HepG2 (cell line): ENCODE measurements around the gene SEMA5B. TPM values are rescaled to one million over a fixed set of nuclear protein-coding genes. Genes with fewer than 3 reads are reported as not detected.

ENCODE experiments used
- ATAC-seq: fragments of 200-7000 bp; cut with Tn5 transposase; 3 replicates; pipeline ENCODE4 v1.9.1; 2020; ENCODE audit warnings: mild to moderate bottlenecking, moderate library complexity
- BruUV-seq: library from RNA; stranded (reverse); fragments of 400-500 nt; replicated peaks from 2 replicates; lab custom pipeline; 2021; lab: Mats Ljungman, UMichigan
- CTCF ChIA-PET: fragments of 300-600 bp; formaldehyde crosslinking; extraction: SDS; loops from one replicate; lab custom pipeline; 2021; ENCODE audit warnings: low total read pairs, inconsistent platforms, low intra/inter-chr PET ratio; lab: Yijun Ruan, JAX
- POLR2A ChIA-PET: fragments of 350-600 bp; sonication (Branson Sonifier 250); formaldehyde crosslinking; loops from one replicate; lab custom pipeline; 2020; ENCODE audit warnings: antibody characterized with exemption, inconsistent platforms; lab: Yijun Ruan, JAX
- DNase-seq: peaks from one replicate; pipeline ENCODE4 v3.0.0-alpha.2; 2015; ENCODE audit warnings: low spot score
- FAIRE-seq: peaks from 3 replicates; lab custom pipeline; 2011; peaks lifted over from hg19 to GRCh38; lab: Jason Lieb, UNC
- H2AFZ ChIP-seq: one replicate; pipeline ENCODE4 v1.6.1; 2011; ENCODE audit warnings: low read length, inconsistent platforms
- H3K27ac ChIP-seq: fragments of 300-600 bp; 3 replicates; pipeline ENCODE4 v1.8.0; 2011; ENCODE audit warnings: mixed run types, mild to moderate bottlenecking, mixed read lengths, low read length, inconsistent platforms; ENCODE audit not compliant: insufficient read depth; ENCODE audit errors: extremely low read length
- H3K27me3 ChIP-seq, 2 experiments: fragments of 200-600 bp in 1 of 2; 2 replicates in 1 of 2; 3 replicates in 1 of 2; pipeline versions ENCODE4 v1.6.0 to v1.8.0; 2011; ENCODE audit warnings: low read length in 2 of 2, mild to moderate bottlenecking in 2 of 2, moderate library complexity in 2 of 2, inconsistent platforms in 1 of 2; ENCODE audit not compliant: insufficient read depth in 2 of 2, control insufficient read depth in 1 of 2
- H3K36me3 ChIP-seq, 2 experiments: fragments of 200-600 bp in 1 of 2; replicated peaks in 1 of 2; 2 replicates in 1 of 2; 3 replicates in 1 of 2; pipeline versions ENCODE4 v1.5.1 to v1.8.0; 2011; ENCODE audit warnings: low read length in 2 of 2, inconsistent platforms in 1 of 2; ENCODE audit not compliant: insufficient read depth in 2 of 2, control insufficient read depth in 1 of 2
- H3K4me1 ChIP-seq: 2 replicates; pipeline ENCODE4 v1.5.1; 2012; ENCODE audit warnings: low read length, inconsistent platforms; ENCODE audit not compliant: insufficient read depth
- H3K4me2 ChIP-seq: 2 replicates; pipeline ENCODE4 v1.6.0; 2011; ENCODE audit warnings: low read depth, low read length, inconsistent platforms
- H3K4me3 ChIP-seq, 3 experiments: fragments of 200-600 bp in 1 of 3; sonication (generic), shearing (Covaris generic) in 1 of 3; replicated peaks in 1 of 3; 2 replicates each; pipeline ENCODE4 v1.5.1; 2011 to 2016; ENCODE audit warnings: low read length in 3 of 3, inconsistent platforms in 2 of 3, low read depth in 2 of 3, mild to moderate bottlenecking in 2 of 3, control low read depth in 1 of 3, mixed read lengths in 1 of 3; ENCODE audit not compliant: insufficient read depth in 1 of 3
- H3K79me2 ChIP-seq: one replicate; pipeline ENCODE4 v1.6.1; 2011; ENCODE audit warnings: low read length, inconsistent platforms; ENCODE audit not compliant: insufficient read depth
- H3K9ac ChIP-seq: 2 replicates; pipeline ENCODE4 v1.6.0; 2011; ENCODE audit warnings: mild to moderate bottlenecking, low read depth, low read length, inconsistent platforms; ENCODE audit not compliant: insufficient read depth
- H3K9me3 ChIP-seq: 2 replicates; pipeline ENCODE4 v1.5.1; 2012; ENCODE audit warnings: mild to moderate bottlenecking, low read length
- H4K20me1 ChIP-seq: 2 replicates; pipeline ENCODE4 v1.6.0; 2011; ENCODE audit warnings: inconsistent platforms, mild to moderate bottlenecking, low read length, moderate library complexity; ENCODE audit not compliant: insufficient read depth
- HES4 ChIP-seq: sonication (generic); formaldehyde crosslinking; IDR thresholded peaks from 2 replicates; pipeline ENCODE4 v1.9.0; 2021; ENCODE audit warnings: mild to moderate bottlenecking, missing genetic modification reagents, borderline replicate concordance
- MAFK ChIP-seq, 2 experiments: IDR thresholded peaks in 1 of 2; conservative IDR thresholded peaks in 1 of 2; 2 replicates each; pipeline ENCODE4 v1.6.1; 2011; ENCODE audit warnings: improper control_type of control experiment in 2 of 2, low read length in 2 of 2
- NR1H2 ChIP-seq: sonication (generic); formaldehyde crosslinking; IDR thresholded peaks from 2 replicates; pipeline ENCODE4 v1.8.1; 2022; ENCODE audit warnings: low read depth, missing genetic modification reagents, borderline replicate concordance
- PTBP1 ChIP-seq: fragments of 200-400 bp; formaldehyde crosslinking; IDR thresholded peaks from 2 replicates; pipeline ENCODE4 v1.6.1; 2018; ENCODE audit warnings: low read length, low read depth; ENCODE audit not compliant: poor library complexity, severe bottlenecking
- SMARCC2 ChIP-seq: fragments of 450-650 bp; IDR thresholded peaks from 2 replicates; pipeline ENCODE4 v1.6.1; 2017; ENCODE audit warnings: antibody characterized with exemption, mild to moderate bottlenecking
- TGIF2 ChIP-seq: IDR thresholded peaks from 2 replicates; pipeline ENCODE4 v1.6.1; 2016; ENCODE audit warnings: control low read depth, missing compliant biosample characterization
- ZBTB7B ChIP-seq: sonication (generic); formaldehyde crosslinking; IDR thresholded peaks from 2 replicates; pipeline ENCODE4 v1.4.0; 2020; ENCODE audit warnings: missing genetic modification reagents
- ZMYM2 ChIP-seq: sonication (generic); formaldehyde crosslinking; IDR thresholded peaks from 2 replicates; pipeline ENCODE4 v1.8.0; 2022; ENCODE audit warnings: mild to moderate bottlenecking, missing genetic modification reagents
- ZNF292 ChIP-seq: sonication (generic); formaldehyde crosslinking; IDR thresholded peaks from 2 replicates; pipeline ENCODE4 v1.8.1; 2022; ENCODE audit warnings: mild to moderate bottlenecking, low read depth, missing genetic modification reagents, borderline replicate concordance
- ZNF557 ChIP-seq: sonication (generic); formaldehyde crosslinking; IDR thresholded peaks from 2 replicates; pipeline ENCODE4 v1.4.0; 2020; ENCODE audit warnings: missing genetic modification reagents
- ZNF644 ChIP-seq: IDR thresholded peaks from 2 replicates; pipeline ENCODE4 v1.6.1; 2016; ENCODE audit warnings: low read depth
- WGBS: methylation state at CpG from one replicate; pipeline ENCODE4 v1.1.6; 2017; ENCODE audit warnings: low lambda C conversion rate; 5-methylcytosine and 5-hydroxymethylcytosine counted together
- in situ Hi-C: cut with HindIII; loops from 2 replicates; pipeline ENCODE4 v1.10.0; 2017; ENCODE audit warnings: low pct_unique_long_range_greater_than_20kb; ENCODE audit not compliant: extremely low pct_ligation_motif_present
- intact Hi-C: fragments of 100-400 bp; cut with micrococcal nuclease; formaldehyde crosslinking; loops from one replicate; pipeline ENCODE4 v1.10.0; 2022; ENCODE audit not compliant: unreplicated experiment
- polyA plus RNA-seq, 8 experiments: library from polyadenylated mRNA; depleted of rRNA in 3 of 8; stranded (reverse) in 7 of 8; unstranded in 1 of 8; fragments of >200 nt; fragmentation: Illumina TruSeq in 4 of 8; extraction: Trizol in 4 of 8; gene quantifications; 2 replicates each; pipeline versions ENCODE4 v1.2.1 to v1.2.3, GENCODE V29; 2011 to 2016; ENCODE audit warnings: low read depth in 4 of 8, missing spikeins in 1 of 8, mixed read lengths in 1 of 8; ENCODE audit not compliant: insufficient read depth in 1 of 8
- total RNA-seq, 5 experiments: library from RNA; depleted of rRNA; stranded (reverse); fragments of >200 nt; fragmentation: Illumina TruSeq; extraction: Trizol; gene quantifications; 2 replicates each; pipeline ENCODE4 v1.2.3, GENCODE V29; 2016; ENCODE audit warnings: low read depth in 1 of 5
- TF ChIP-seq, protein P1 (sequence below): sonication (generic); formaldehyde crosslinking; IDR thresholded peaks from 2 replicates; pipeline ENCODE4 v1.8.0; 2022; ENCODE audit warnings: missing genetic modification reagents, mild to moderate bottlenecking, moderate library complexity, borderline replicate concordance
- TF ChIP-seq, protein P2 (sequence below): sonication (generic); formaldehyde crosslinking; conservative IDR thresholded peaks from 2 replicates; pipeline ENCODE4 v1.4.0; 2020; ENCODE audit warnings: mild to moderate bottlenecking, missing genetic modification reagents, moderate library complexity
- TF ChIP-seq, protein P3 (sequence below): sonication (generic); formaldehyde crosslinking; IDR thresholded peaks from 2 replicates; pipeline ENCODE4 v1.5.1; 2020; ENCODE audit warnings: missing genetic modification reagents, mild to moderate bottlenecking, borderline replicate concordance

Gene SEMA5B
- total and polyA plus RNA-seq, 2 of the 13 experiments (the other 11 are each of a cell fraction or from before 2014, with no cell fraction given), result not detected

- under 1% methylated on average over 23 of the region's 72 CpGs for WGBS
- ChIA-PET CTCF (no interaction called here), POLR2A (interaction anchor here (1.5 to 3.0 kb wide), 3 partner anchors 18 to 135 kb away, joined by 6 to 19 read pairs (median 10); partner anchors contain the start of gene SEC22A)
- peaks cover 32% of the 10 kb centered on the region for H3K4me1 ChIP-seq
- peaks cover 0 to 11% of the 10 kb centered on the region in 2 experiments; a peak in 1 of 5 replicates for H3K27me3 ChIP-seq
- H4K20me1 ChIP-seq, result peaks cover 30% of the 10 kb centered on the region
- peak within 1 kb of the TSS; percentile 96 for H3K9ac ChIP-seq
- intact Hi-C loops (loop anchor here (5.0 kb wide), 1 partner anchor 75 kb away; no protein-coding TSS in a partner anchor), in situ Hi-C loops (no loop called here)
- H3K4me2 ChIP-seq, result peak within 1 kb of the TSS; percentile 88
- H2AFZ ChIP-seq, result peak within 1 kb of the TSS; percentile 24
- H3K27ac ChIP-seq, result peak within 1 kb of the TSS; percentile 68
- ATAC-seq (peak; percentile 88), DNase-seq (peak; percentile 84), FAIRE-seq (no peak)
- H3K9me3 ChIP-seq, result no peaks in the 10 kb centered on the region
- H3K4me3 ChIP-seq, result peak within 1 kb of the TSS; percentile 76 to 95 (median 92)
- peaks cover 50% of the 10 kb centered on the region for H3K79me2 ChIP-seq
- H3K36me3 ChIP-seq, result no peaks in the 10 kb centered on the region
- BruUV-seq, result no TSS peak
- TF ChIP-seq SMARCC2 (no peak), PTBP1 (no peak), TGIF2 (CRISPR knock-in tag) (peak; percentile 76; the same call in 1 of the 2 replicates), MAFK (conservative IDR thresholded peaks at IDR 0.05 in 1 of 2, IDR thresholded peaks at IDR 0.05 in 1 of 2; ENCODE audit: low read length in 2 of 2) (no peak), ZNF557 (CRISPR knock-in tag) (no peak; the same call in 1 of the 2 replicates), ZNF292 (peak; percentile 75), ZBTB7B (no peak; the same call in 1 of the 2 replicates), ZNF644 (no peak), ZMYM2 (CRISPR knock-in tag) (no peak), NR1H2 (CRISPR knock-in tag) (no peak; the same call in 1 of the 2 replicates), HES4 (CRISPR knock-in tag) (peak; percentile 81; the same call in 1 of the 2 replicates)
- TF ChIP-seq, protein P1, sequence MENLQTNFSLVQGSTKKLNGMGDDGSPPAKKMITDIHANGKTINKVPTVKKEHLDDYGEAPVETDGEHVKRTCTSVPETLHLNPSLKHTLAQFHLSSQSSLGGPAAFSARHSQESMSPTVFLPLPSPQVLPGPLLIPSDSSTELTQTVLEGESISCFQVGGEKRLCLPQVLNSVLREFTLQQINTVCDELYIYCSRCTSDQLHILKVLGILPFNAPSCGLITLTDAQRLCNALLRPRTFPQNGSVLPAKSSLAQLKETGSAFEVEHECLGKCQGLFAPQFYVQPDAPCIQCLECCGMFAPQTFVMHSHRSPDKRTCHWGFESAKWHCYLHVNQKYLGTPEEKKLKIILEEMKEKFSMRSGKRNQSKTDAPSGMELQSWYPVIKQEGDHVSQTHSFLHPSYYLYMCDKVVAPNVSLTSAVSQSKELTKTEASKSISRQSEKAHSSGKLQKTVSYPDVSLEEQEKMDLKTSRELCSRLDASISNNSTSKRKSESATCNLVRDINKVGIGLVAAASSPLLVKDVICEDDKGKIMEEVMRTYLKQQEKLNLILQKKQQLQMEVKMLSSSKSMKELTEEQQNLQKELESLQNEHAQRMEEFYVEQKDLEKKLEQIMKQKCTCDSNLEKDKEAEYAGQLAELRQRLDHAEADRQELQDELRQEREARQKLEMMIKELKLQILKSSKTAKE (CRISPR knock-in tag), result peak; percentile 13; the same call in 1 of the 2 replicates
- TF ChIP-seq, protein P2, sequence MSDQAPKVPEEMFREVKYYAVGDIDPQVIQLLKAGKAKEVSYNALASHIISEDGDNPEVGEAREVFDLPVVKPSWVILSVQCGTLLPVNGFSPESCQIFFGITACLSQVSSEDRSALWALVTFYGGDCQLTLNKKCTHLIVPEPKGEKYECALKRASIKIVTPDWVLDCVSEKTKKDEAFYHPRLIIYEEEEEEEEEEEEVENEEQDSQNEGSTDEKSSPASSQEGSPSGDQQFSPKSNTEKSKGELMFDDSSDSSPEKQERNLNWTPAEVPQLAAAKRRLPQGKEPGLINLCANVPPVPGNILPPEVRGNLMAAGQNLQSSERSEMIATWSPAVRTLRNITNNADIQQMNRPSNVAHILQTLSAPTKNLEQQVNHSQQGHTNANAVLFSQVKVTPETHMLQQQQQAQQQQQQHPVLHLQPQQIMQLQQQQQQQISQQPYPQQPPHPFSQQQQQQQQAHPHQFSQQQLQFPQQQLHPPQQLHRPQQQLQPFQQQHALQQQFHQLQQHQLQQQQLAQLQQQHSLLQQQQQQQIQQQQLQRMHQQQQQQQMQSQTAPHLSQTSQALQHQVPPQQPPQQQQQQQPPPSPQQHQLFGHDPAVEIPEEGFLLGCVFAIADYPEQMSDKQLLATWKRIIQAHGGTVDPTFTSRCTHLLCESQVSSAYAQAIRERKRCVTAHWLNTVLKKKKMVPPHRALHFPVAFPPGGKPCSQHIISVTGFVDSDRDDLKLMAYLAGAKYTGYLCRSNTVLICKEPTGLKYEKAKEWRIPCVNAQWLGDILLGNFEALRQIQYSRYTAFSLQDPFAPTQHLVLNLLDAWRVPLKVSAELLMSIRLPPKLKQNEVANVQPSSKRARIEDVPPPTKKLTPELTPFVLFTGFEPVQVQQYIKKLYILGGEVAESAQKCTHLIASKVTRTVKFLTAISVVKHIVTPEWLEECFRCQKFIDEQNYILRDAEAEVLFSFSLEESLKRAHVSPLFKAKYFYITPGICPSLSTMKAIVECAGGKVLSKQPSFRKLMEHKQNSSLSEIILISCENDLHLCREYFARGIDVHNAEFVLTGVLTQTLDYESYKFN (CRISPR knock-in tag), result peak; percentile 36
- TF ChIP-seq, protein P3, sequence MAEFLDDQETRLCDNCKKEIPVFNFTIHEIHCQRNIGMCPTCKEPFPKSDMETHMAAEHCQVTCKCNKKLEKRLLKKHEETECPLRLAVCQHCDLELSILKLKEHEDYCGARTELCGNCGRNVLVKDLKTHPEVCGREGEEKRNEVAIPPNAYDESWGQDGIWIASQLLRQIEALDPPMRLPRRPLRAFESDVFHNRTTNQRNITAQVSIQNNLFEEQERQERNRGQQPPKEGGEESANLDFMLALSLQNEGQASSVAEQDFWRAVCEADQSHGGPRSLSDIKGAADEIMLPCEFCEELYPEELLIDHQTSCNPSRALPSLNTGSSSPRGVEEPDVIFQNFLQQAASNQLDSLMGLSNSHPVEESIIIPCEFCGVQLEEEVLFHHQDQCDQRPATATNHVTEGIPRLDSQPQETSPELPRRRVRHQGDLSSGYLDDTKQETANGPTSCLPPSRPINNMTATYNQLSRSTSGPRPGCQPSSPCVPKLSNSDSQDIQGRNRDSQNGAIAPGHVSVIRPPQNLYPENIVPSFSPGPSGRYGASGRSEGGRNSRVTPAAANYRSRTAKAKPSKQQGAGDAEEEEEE, result no peak
These were observed 39.5 kb upstream of the SEMA5B start, which contains the start of gene PDIA5 for GRCh38 chr3:123066896-123067688. Gene PDIA5 (plus strand): TSS chr3:123067025. CDS start chr3:123067165, 140 bp downstream.
